HG02852 (cell line): Measurements from ENCODE around the gene RPL13.

Experiments used
- ATAC-seq: cut with Tn5 transposase; IDR thresholded peaks from one replicate; pipeline ENCODE4 v1.9.1; 2021; ENCODE audit warnings: mild to moderate bottlenecking, moderate library complexity; ENCODE audit not compliant: unreplicated experiment

RPL13 gene

DNA sequence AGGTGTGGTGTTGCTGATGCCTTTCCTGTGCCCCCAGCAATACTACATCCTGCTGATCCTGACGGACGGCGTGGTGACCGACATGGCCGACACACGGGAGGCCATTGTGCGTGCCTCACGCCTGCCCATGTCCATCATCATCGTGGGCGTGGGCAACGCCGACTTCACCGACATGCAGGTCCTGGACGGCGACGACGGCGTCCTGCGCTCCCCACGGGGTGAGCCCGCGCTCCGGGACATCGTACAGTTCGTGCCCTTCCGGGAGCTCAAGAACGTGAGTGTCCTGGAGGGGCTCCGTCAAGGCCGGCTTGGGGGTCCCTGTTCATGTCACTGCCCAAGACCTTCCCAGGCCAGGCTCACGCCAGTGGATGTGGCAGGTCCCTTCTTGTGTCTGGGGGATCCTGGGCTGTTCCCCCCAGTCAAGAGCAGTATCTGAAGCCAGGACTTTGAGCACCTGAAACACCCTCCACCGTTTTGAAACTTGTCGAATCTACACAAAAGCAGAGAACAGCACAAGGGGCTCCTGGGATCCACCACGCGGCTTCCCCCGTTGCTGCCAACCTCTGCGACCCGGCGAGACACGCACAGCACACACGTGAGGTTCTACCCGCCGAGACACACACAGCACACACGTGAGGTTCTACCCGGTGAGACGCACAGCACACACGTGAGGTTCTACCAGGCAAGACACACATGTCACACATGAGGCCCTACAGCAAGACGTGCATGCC lies 35.0 kb downstream of the RPL13 start:
- ATAC-seq = no peak

DNA sequence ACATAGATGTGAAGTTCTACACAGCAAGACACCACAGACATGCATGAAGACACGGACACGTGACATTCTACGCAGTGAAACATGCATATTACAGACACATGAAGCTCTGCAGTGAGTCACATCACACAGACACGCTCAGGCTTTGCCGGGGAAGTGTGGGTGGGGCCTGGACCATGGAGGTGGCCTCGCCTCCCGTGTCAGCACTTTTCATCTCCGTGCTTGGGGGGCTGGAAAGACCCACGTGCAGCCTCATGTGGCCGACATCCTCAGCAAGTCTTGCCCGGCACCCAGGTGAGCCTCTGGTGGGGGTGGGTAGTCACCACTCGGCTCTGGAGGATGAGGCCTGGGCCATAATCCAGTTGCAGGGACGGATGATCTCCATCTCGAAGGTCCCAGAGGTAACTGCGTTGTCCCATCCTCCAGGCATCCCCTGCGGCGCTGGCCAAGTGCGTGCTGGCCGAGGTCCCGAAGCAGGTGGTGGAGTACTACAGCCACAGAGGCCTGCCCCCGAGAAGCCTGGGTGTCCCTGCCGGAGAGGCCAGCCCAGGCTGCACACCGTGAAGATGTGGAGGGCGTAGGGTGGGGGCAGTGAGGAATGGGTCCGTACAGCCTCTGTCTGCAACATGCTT lies 35.7 kb downstream of the RPL13 start:
- ATAC-seq = no peak

DNA sequence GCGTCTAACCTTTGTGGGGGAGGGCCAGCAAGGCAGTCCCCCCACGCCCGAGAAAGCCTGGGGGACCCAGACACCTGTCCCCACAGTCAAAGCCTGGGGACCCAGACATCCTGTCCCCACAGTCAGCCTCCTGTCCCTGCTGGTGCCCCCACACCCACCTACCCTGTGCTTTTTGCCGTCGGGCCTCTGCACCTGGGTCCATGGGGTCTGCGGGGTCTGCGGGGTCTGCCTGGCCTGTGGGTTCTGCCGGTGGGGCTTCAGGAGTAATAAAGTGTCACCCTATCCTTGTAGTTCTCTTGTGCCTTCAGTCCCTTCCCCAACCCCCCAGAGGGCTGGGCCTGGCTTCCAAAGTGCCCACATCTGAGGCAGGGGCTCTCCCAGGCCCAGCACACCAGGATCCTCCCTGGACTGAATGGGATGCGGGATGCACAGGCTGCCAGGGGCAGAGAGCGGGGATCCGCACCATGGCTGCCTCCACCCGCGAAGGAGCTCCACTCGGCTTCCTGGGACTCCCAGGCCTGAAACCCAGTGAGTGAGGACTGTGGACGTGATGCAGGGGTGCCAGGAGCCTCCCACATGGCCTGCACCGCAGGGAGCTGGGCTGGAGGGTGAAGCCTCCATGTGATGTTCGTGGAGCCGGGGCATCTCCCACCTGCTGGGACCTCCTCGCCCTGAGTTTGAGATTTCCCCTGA lies 36.6 kb downstream of the RPL13 start:
- no peak for ATAC-seq

DNA sequence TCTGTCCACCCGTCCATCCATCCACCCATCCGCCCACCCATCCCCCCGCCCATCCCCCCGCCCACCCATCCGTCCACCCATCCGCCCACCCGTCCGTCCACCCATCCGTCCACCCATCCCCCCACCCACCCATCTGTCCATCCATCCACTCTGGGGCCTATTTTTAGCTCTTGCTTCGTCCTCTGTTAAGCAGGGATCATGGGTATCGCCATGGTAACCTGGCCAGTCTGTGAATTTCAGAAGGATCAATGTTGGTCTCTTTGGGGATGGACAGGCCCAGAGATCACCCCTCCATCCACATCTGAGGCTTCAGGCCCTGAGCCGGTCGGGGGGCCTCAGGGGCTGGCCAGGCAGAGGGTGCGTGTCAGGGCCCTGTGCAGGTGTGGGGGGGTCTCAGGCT lies 37.7 kb downstream of the RPL13 start:
- ATAC-seq = no peak

DNA sequence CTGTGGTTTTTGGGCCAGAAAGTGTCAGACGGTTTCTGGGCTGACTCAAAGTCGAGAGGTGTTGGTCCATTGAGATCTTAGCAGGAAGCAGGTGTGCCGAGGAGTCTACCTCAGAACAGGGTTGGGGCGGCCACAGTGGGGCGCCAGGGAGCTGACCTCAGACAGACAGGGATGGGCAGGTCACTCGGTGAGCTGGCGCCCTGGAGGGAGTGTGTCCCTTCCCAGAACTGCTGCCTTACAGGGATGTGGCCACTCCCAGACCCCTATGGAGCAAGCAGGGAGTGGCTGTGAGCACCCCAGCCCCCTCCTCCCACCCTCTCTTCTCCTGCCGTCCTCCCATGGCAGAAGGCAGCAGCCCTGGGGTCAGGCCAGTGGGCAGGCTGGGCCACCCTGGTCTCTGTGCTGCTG lies 39.0 kb downstream of the RPL13 start:
- ATAC-seq = no peak

DNA sequence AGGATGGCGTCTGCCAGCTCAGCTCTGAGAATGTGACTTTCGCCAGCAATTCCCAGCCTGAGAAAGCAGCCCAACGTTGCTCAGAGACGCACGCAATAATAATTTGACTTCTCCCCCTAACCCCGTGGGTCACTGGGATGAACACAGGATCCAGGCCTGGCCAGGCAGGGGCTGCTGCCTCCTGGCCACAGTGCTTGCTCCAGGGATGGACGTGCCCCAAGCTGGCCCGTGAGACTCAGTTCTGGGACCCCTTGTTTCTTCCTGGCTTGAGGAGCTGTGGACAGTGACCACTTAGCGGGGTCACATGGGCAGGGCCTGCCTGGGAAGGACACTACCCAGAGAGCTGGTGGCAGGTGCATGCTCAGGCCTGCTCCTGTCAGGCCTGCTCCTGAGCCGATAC lies 39.4 kb downstream of the RPL13 start:
- ATAC-seq = no peak

DNA sequence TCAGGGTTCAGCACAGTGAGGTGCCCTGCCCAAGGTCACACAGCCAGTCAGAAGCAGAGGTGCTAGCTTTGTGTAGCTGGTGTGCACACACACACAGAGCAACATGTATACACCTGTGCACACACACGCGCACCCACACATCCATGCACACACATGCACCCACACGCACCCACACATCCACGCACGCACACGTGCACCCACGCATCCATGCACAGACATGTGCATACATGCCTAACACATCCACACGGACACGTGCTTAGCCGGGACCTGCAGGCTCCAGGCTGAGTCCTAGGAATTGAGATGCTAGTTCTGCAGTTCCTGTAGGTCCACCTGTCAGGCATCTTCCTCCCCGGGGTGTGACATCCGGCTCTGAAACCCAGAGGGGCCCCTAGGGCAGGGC lies 39.9 kb downstream of the RPL13 start:
- ATAC-seq = no peak

DNA sequence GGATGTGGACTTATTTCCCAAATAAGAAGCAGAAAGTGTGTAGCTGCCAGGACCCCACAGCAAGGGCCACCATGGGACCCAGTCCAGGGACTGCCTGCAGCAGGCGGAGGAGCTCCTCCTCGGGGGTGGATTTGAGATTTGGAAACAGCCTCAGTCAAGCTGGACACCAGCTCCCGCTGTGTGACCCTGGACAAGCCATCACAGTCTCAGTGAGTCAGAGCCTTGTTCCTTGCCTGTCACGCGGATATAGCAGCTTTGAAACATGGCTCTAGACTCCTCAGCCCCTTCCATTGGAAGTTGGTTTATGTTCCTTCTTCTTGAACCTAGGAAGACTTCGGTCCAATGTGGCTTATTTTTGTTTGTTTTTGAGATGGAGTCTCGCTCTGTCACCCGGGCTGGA lies 40.5 kb downstream of the RPL13 start:
- no peak for ATAC-seq

DNA sequence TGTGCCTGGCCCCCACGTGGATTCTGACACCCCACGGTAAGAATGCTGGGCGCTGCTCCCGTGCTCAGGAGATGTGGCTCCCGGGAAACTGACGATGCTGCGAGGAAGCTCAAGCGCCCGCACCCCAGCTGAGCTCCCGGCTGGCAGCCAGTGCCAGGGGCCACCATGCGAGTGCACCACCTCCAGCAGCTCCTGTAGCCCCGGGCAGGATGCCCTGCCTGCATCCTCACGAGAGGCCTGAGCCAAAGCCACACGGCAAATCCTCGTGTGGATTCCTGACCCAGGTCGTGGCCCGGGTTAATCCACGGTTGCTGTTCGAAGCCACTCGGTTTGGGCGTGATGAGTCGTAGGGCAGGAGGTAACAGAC lies 41.4 kb downstream of the RPL13 start:
- no peak for ATAC-seq

DNA sequence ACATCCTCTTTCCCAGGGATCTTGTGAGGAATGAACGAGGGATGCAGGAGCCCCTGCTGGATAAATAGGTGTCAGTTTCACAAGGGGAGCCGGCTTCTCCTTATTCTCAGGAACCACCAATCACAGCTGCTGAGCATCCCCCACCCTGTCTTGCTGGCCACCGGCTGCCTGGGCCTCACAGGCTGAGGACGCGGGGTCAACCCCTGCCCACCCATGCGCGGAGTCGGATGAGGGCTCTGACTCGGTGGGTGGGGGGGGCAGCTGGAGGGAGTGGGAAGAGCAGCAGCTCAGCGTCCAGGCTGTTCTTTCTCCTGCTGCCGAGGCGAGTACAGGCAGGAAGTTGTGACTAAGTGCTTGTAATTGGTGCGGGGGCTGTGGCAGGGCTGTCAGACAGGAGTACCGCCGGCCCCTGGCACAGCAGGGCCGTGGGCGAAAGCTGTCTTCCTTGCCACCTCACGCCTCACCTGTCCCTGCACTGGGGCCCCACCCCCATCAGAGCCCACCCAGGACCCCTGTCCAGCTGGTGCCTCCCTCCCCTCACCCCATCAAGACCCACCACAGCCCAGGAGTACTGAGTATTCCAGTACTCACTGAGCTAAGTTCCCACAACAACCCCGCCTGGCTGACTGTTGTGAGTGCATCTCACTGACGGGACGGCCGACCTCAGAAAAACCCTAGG lies 41.9 kb downstream of the RPL13 start:
- no peak for ATAC-seq

DNA sequence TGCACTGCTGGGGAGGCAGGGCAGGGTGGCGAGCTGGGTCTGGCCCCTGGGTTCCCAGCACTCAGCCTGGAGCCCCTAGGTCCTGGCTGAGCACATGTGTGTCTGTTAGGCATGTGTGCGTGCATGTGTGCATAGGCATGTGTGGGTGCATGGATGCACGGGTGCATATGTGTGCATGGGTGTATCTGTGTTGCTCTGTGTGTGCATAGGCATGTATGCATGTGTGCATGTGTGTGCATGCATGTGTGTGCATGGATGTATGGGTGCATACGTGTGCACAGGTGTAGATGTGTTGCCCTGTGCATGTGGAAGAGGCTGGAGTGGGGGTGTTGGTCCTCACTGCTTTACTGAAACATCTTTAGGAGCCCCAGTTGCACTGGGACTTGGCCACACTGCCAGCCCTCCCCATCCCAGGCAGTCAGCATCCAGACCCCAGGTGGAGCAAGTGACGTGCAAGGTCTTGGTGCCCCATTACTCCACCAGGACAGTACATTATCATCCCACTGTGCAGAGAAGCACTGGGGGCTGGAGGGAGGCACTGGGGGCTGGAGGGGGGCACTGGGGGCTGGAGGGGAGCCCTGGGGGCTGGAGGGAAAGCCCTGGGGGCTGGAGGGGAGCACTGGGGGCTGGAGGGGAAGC lies 42.6 kb downstream of the RPL13 start:
- ATAC-seq = no peak

DNA sequence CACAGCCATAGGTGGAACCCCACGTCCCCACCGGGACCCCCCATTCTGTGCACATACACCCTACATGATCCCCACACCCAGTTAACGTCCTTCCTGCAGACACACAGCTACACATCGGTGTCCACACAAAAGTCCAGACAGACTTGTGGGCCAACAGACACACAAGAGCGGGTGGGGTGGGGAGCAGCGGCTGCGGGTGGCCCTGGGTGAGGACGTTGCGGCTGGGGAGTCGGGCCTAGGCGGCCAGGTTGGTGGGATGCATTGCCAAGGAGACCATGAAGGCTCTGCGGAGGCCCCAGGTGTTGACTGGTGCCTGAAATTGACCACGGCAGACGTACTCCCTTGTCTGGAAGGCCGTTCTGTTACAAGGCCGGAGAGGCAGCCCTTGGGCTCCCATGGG lies 44.3 kb downstream of the RPL13 start:
- no peak for ATAC-seq

DNA sequence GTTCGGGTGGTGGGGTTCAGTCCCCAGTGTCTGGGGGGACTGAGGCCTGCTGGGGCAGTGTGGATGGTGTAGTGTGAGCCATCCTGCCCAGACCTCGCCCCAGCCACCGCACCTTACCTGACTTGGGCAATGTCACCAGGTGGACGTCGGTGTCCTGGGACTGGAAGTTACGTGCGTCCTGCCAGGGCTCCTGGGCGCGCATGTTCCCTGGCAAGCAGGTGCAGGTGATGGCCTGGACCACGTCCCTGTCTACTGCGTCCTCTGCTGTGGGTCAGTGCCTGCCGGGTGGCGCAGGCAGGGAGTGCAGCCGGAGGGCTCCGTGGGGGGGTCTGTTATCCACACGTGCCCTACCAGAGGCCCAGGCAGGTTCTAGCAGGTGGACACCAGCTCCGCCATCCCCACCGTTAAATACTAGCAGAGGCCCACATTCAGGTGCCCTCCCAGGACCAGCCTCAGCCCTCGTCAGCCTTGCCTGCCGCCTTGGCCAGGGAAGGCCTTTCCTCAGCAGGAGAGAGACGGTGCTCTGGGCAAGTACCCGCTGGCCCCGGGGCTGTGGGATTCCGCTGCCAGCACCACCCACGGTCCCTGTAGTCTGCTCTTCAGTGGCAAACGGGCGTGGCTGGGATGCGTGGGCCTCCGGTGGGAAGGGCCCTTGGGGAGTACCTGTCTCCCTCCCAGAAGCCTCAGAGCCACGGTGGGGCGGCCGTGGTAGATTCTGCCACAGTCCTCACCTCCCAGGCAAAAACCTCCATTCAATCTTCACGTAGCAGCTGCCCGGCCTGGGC lies 44.9 kb downstream of the RPL13 start:
- no peak for ATAC-seq

DNA sequence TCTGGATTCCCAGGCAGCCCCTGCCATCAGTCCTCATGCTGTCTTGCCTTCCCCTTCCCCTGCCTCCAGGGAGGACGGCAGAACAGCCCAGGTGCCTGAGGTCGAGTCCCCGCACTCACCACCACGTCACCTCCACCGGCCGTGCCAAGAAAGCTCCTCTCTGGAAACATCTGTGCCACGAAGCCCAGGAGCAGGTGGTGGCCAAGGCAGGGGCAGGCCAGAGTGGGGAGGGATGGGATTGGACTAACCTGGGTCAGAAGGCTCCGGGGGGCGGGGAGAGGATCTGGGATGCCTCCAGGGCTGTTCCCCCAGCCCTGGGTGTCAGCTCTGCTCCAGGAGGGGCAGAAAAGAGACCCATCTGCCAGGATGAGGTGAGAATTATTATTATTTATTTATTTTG lies 45.5 kb downstream of the RPL13 start:
- no peak for ATAC-seq

DNA sequence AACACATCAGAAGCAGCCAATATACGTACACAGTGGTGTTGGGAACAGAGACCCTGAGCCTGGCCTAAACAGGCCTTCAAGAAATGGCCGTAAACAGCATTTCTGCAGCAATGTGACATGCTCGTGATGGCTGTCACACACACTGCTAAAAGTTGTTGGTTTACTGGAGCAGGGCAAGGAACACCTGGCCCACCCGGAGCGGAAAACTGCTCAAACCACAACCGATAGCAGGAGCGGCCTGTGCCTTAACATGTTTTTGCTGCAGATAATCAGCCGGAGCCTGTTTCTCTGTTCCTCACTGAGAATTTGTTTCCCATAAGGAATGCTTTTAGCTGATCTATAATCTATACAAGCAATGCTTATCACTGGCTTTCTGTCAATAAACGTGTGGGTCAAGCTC lies 47.0 kb downstream of the RPL13 start:
- ATAC-seq = no peak

DNA sequence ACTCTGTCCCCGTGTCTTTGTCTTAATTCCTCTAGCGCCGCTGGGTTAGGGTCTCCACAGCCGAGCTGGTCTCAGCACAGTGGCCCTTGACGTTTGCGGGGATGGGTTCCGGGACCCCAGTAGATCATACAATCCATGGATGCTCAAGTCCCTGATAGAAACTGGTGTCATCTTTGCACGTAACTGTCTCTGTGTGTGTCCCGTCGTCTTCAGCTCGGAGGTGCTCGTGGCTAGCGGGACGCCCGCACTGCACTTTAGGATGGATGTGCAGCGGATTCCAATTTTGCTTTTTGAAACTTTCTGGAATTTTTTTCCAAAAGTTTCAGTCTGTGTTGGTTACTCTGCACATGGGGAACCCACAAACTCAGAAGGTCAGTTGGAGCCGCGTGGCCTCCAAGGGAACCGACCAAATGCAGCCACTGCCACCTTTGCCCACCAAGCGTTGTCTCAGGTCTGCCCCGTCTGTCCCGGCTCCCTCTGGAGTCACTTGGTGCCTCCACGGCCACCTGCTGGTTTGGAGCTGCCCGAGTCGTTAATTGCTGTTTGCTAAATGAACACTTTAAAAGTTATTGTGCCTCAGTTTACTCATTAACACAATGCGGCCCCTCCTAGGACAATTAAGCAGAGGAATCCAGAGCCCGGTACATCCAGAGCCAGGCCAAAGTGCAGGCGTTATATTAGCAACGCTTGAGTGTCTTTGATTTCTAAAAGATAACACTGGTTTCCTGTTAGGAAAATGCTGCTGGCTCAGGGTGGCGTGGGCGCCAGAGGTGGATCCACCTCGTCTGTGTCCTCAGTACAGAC lies 47.7 kb downstream of the RPL13 start:
- ATAC-seq = no peak

DNA sequence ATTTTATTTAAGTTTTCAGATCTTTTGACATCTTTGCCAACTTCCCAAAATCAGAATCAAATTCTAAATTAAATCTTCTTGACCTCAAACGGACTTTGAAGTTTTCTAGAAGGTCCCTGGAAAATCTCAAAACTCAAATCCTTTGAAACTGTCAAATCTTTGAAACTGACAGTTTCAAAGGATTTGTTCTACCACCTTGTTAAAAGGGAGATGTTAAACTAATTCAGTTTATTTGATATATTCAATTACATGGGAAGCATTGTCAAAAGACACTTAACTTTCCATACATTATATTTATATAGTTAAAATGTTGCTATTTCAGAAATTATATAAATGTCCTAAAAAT lies 49.6 kb downstream of the RPL13 start:
- ATAC-seq = no peak

DNA sequence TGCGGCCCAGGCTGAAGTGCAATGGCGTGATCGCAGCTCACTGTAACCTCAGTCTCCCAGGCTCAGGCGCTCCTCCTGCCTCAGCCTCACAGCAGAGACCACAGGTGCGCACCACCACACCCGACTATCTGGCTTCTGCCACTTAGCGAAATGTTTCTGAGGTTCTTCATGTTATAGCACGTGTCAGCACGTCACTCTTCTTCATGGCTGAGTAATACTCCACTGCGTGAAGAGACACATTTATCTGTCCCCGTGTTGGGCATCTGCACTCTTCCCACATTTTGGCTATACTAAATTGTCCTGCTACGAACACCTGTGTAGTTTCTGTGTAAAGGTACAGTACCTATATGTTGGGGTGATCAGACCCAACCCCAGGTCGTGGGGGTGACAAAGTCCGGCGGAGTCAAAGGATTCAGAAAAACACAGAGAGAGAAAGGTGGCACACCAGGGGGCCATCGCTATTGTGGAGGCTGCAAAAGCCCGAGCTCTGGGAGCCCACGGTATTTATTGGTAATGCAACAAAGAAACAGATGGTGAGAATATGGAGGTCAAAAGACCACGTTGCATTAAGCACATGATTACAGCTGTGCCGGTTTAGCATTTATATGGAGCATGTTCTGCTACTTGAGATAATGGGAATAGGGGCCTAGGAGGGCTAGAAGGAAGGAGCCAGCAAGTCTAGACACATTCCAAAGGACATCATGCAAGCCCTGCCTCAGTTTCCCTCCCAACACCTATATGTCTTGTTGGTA lies 52.1 kb downstream of the RPL13 start:
- ATAC-seq = no peak
